ENCODE measurements around the gene AMIGO1.

The AMIGO1 gene

DNA sequence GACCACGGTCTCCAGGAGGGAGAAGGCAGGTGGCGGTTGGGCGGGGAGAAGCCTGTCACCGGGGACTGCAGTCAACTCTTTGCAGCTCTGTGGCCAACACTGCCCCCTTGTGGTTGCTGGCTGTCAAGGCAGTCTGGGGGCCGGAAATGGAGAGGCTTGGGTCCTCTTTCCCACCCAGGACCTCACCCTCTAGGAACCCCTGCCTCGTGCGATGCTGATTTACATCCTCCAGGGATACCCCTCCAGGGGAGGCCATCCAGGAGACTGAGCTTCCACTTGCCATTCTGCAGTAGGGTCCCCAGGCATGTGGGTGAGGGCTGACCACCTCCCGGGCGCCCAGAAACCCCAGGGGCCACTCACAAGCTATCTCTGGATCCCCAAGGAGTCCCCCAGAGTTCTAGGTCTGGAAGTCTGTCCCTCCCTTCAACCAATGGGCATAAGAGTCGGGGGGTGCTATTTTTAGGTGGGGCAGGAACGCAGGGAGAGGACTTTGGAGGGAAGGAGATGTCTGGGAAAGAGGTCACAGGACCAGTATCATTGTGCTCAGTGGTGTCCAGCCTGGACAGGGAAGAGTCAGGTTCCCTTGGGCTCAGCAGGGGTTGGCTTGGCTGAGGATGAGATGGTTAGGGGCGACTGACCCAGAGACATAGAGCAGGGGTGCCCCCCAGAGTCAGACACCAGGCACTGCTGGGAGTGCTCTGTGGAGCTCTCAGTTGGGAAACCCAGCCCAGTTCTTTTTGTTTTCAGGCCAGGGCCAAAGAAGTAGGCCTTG lies 23.0 kb upstream of the AMIGO1 start:
- peak; percentile 79 for DNase-seq (ENCODE audit: low spot score)

DNA sequence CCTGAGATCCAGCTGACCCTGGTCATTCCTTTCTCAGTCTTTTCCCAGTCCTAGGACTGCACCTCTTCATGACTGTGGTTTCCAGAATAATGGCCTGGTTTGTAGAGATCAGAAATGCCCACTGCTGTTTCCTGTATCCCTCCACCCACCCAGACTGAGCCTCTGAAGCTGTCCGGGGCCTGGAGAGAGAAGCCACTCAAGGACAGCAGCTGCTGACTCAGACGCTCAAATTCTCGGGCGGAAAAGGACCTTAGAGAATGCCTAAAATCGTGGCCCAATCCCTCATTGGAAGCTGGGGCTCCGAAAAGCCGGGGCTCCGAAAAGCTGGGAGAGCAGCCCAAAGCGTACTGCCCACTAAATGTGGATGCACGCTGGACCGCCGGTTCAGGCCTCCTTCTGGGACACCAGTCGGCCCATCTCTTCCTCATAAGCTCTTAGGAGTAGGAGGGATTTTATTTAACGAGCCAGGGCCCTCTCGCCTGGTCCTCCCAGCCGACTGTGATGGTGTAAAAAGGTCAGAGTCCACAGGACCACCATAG lies 22.4 kb upstream of the AMIGO1 start:
- no peak for DNase-seq (ENCODE audit: low spot score)

DNA sequence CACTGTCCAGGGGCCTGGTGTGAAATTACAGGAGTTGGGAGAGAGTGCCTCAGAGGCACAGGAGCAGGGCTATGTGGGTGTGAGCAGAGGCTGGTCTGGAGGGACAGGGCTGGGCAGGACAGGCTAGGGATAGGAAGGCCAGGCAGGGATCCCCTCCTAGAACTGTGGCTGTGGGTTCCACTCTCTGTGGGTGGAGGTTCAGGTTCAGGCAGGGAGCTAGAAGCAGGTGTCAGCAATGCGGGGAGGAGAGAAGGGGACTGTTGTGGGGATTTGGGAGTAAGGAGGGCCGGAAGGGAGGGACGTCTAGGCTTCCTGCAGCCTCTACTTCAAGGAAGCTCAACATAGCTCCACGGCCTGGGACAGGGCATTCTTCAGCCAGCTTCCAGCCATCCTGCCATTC lies 21.9 kb upstream of the AMIGO1 start:
- no peak for DNase-seq (ENCODE audit: low spot score)

DNA sequence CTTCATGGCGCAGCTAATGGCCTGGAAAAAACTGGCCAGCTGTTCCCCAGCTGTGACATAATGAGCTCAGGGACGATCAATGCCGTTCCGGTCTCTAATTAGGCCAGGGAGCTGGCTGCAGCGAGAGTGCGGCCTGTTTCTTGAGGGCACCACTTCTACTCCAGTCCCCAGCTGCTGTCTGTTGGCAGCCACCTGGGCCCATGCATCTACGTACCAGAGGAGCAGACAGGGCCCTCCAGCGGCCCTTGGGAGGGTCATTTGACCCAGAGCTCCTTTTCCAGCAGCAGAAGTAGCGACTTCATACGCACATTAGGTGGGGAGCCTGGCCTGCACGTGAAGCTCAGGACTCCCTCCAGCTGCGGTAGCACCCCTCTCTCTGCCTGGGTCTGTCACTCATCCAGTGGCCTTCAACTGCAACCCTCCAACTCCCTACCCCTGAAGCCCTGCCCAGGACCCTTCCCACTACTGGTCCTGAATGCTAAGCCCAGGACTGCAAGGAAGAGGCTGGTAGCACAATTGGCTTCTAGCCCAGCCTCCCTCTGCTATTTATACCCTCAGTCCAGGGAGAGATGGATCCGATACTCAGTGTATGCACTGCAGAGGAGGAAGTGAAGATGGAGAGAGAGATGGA lies 21.0 kb upstream of the AMIGO1 start:
- peak; percentile 56 for DNase-seq (ENCODE audit: low spot score)

DNA sequence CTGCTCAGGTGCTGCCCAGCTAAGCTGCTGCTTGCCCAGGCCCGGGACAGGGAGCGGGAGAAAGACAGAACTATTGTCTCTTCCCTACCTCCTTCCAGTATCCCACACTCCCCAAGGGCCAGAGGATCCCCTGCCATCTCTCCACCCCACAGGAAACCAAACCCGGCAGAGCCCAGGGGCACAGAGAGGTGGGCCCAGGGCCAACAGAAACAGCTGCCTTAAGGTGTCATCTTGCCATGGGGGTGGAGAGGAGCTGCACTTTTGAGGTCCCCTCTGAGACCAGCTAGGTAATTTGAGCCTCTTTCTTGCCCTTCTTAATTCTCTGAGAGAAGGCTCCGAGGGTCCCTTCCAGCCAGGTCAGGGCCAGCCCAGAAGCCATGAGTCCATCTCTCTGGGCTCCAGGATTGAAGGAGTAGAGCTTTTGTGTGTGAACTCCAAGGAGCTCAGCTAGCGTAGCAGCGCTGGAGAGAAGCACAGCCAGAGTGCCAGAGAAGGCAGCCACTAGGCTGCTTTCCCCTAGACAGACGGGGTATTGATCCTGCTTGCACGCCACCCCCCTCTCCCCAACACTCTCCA lies 20.4 kb upstream of the AMIGO1 start:
- no peak for DNase-seq (ENCODE audit: low spot score)

DNA sequence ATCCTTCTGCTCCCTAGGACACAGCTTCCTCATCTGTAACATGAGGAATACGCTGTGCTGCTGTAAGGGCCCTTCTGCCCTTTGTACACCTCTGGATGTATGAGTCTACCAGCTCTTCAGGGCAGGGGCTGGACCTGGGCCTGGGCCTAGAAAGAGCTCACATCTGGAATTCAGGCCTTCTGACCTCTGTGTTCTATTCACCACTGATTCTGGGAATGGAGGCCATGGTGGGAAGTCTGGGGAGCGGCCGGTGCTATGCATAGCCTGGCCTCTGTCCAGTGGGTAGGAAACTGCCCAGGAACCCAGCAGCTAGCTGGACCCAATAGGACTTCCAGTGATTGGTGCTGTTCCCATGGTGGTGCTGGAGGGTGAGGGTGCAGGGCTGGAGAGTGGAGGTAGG lies 19.2 kb upstream of the AMIGO1 start:
- DNase-seq (ENCODE audit: low spot score) = no peak

DNA sequence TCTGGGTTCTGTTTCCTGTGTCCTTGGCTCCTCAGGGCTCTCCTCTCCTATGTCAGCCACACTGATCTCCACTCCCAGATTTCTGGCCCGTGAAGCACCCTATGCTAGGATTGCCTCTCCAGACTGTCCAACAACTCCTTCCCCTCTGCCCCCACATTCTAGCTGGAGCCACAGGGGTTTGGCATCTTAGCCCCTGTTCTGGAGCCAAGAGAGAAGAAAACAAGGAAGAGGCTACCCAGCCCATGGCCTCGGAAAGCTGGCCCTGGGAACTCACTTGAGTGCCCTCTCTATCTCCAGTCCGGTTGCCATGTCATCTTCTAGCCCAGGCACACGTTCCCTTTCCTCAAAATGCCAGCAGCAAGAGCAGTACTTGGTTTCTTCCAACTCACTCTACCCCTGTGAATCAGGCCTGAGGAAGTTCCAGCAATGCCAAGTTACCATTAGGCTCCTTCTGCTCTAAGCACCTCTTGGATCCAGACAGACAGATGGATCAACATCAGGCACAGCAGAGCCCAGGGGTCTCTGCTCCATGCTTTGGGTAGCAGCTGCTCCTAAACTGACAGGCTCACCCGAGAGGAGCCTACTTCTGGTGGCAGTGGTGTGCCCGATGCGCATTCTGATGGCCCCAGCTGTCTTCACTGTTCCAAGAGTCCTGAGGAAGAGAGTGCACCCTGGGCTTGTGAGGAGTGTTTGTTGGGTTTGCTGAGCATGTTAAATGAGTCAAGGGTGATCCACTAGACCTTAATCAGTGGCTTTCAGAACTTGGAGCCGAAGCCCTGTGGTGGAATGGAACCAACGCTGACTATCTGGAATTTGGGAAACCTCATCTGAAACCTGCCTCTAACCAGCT lies 18.5 kb upstream of the AMIGO1 start:
- DNase-seq (ENCODE audit: low spot score) = no peak

DNA sequence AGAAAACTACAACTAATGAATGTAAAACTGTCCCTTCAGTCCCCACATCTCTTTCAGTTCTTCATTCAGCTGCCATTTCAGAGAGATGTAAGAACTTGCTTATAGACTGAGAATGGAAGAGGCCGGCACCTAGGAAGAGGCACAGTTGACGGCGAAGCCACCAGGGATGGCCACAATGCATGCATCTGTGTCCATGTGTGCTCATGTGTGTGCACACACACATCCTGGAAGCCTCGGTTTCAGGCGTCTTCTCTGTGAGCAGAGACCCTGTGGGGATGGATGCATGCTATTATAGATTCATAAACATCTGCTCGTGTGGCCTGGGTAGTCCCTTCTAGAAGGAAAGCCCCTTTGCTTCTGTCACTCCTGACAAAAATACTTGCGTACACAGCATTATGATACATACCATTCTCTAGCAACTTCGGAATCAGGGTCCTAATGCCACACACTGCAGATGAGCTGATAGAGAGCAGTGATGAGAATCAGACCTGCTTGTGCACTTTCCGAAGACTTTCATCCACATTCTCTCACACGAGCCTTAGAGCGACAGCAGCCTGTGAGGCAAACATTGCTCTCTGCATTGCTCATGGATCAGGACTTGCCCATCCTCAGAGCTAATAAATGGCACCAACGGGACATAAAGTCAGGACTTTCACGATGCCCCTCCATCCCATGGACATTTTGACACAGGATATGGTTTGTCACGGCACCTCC lies 17.7 kb upstream of the AMIGO1 start:
- DNase-seq (ENCODE audit: low spot score) = no peak

DNA sequence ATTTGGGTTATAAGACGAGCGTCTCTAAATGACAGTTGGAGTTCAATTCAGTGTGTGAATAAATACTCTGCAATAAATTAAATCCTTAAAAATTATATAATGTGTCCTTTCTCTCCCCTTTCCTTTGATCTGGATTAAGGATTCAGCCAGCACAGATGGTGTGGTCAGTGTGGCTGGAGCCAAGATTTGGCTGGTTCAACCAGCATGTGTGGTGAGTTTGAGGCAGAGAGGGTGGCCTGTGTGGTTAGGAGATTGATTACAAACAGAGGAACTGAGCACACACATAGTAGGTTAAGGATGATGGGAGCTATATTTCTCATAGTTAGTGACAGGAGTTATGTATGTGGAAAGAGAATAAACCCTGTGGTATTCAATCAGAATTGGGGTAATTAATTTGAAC lies 14.2 kb upstream of the AMIGO1 start:
- no peak for DNase-seq (ENCODE audit: low spot score)

DNA sequence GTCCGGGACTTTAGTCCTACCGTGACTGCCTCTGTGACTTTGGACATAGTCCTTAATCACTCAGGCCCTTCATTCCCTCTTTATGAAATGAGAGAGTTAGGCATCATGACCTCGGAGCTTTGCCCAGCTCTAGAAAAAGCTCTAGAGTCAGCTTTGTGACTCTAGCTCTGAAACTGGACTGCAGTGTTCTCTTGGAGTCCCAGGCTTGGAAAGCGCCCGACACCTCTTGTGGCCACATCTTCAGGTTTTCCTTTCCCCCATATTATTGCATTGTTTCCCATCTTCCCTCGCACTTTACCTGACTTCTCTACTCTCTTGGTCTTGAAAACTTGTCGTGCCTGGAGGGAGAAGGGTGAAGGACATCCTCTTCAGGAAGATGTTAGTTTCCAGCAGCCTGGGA lies 12.5 kb upstream of the AMIGO1 start:
- no peak for DNase-seq (ENCODE audit: low spot score)

DNA sequence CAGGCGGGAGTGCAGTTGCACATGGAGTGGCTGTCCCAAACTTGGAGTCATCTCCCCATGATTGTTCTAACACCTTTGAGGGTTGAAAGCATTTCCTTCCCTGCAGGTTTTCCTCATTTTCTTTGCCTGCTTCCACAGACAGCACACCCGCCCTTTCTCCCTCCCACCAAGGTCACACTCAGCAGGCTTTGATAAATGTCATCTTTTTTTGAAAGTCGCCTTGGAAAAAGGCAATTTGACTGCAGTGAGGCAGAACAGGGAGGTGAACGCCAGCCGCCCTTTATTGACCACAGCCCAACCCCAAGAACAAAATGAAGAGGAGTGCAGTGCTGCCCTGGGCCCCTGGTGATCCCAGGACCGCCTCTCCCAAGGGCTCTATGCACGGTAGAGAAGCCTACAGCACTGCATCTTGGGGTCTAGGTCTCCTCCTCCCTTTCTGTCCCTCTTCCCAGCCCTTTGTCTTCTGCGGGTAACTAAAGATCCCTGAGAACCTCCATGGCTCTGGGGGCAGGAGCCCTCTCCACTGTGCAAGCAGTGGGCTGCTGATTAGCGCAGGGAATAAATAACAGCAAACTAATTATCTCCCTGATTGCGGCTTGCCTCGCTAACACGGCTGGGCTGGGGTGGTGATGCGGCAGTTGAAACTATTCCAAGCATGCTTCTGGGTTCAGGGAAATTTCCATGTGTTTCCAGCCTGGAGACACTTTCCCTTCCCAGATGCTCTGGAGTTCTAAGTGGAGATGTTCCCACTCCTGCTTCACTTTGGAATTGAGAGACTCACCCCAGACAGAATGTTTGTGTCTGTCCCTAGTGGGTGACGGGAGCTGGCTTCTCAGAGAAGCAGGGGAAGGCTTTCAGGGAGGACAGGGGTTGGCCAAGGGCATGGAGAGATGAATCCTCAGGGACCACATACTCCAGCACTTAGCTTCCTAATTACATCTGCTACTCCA lies 11.8 kb upstream of the AMIGO1 start:
- DNase-seq (ENCODE audit: low spot score) = no peak

DNA sequence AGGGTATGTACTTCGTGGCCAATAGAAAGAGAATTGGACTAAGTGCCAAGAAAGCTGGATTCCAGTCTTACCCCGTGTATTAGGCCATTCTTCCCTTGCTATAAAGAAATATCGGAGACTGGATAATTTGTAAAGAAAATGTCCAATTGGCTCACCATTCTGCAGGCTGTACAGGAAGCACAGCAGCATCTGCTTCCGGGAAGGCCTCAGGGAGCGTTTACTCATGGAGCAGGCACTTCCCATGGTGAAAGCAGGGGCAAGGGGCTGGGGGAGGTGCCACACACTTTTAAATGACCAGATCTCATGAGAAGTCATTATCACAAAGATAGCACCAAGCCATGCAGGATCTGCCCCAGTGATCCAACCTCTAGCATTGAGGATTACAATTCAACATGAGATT lies 7.8 kb upstream of the AMIGO1 start:
- DNase-seq (ENCODE audit: low spot score) = no peak

DNA sequence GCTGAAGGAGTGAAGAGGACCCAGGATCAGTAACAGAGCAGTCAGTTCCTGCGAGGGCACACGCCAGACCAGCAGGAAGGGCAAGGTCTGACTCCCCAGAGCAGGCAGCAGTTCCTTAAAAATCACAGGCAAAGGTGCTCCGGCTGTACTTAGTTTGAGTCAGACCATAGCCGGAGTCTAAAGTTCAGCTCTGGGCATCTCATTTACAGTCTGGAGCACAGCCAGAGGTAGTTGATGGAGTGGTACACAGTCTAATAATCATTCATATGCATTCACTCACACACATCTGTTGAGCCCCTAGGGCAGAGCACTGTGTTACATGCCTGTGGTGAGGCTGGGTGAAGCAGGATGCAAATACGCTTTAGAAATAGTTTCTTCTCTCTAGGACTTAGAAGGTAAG lies 7.3 kb upstream of the AMIGO1 start:
- DNase-seq (ENCODE audit: low spot score) = no peak

DNA sequence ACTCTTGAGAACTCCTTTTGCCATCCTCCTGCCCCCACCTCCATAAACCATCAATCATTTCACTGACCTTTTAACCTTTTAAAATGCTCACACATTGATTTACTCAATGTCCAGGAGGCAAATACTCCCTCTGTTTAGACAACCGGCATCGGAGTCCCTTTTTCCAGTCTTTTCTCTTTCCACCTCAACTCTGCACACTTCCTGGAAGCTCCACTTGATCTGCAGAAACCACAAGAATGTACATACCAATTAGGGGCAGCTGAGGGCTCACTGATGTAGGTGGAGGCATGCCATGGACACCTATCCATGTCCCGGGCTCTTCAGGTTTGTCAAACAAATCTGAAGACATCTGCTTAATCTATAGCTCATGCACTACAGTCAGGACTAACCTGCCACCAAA lies 5.3 kb upstream of the AMIGO1 start:
- DNase-seq (ENCODE audit: low spot score) = no peak

DNA sequence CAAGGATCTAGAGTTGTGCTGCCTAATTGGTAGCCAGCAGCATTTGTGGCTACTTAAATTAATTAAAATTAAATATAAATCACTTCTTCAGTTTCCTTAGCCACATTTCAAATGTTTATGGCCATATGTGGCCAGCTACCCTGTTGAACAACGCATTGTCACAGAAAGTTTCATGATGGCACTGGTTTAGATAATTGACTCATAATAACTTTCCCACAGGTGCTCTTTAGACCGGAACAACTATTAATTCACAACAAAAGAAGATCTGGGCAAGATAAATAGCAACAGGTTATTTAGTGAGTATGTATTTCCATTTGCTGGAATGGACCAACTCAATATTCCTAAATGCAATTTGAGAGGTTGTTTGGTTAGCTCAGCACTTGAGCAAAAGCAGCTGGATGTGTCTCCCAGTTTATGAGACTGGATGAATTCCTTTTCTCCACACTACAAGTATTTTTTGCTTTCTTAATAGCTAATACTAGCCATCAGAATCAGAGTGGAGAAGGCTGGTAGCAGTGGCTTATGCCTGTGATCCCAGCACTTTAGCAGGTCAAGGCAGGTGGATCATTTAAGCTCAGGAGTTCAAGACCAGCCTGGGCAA lies 3.7 kb upstream of the AMIGO1 start:
- DNase-seq (ENCODE audit: low spot score) = no peak

DNA sequence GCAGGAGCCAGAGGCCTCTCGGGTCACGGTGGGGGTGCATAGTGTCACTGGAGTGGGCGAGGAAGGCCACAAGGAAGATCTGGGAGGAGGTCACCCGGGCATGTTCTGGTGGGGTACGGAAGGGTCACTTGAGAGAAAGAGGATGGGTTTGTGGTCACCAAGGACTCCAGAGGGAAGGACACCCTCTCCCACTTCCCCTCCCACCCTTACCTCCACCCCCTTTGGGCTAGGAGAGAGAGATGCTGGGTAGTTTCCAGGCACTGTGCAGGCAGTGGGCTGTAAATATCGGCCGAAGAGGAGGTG lies 703 bp downstream of the AMIGO1 start:
- no peak for DNase-seq (ENCODE audit: low spot score)

DNA sequence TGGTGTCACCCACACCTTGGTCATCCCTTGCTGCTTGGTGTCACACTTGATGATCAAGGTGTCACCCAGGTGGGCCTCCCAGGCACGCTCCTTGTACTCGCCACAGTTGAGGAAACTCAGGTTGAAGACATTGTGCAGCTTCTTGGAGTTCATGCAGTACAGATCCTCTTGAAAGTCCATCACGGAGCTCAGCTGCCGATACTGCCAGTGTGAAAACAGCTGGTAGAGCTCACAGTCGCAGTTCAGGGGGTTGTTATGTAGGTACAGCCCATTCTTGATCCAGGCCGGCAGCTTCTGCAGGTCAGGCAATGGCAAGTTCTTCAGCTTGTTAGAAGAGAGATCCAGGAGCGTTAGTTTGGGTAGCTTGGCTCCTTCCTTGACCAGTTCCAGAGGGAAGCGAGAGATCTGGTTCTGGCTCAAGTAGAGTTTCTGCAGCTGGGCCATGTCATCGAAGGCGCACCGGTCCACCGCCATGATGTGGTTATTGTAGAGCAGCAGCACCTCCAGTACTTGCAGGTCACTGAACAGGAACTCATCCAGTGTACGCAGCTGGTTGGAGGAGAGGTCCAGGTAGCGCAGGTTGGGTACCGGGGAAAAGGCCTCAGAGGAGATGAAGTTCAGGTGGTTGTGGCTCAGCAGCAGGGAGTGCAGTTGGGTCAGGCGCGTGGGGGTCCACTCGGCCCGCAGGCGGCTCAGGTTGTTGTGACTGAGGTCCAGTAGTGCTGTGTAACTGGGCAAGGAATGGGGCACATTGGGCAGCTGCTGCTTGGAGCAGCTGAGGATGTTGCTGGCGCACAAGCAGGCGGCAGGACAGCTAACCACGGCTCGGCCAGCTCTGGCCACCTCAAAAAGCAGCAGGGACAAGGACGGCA lies 1.3 kb downstream of the AMIGO1 start:
- DNase-seq (ENCODE audit: low spot score) = no peak

DNA sequence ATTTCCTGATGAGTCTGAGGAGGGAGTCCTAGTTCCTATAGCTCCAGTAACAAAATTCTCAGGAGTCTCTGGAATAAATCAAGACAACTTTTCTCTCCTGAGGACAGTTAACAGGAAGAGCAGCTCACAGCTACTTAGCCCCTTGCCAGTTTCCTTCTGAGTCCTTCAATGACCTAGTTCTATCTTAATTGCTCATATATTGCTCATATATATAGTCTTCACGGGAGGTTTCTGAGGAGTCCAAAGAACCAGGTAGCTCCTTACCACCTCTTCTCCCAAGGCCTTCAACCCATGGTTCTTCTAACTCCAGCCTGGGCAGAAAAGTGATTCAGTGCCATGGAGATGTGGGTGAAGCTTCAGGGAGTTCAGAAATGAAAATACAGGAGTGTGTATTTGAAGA lies 4.6 kb downstream of the AMIGO1 start:
- DNase-seq (ENCODE audit: low spot score) = no peak

DNA sequence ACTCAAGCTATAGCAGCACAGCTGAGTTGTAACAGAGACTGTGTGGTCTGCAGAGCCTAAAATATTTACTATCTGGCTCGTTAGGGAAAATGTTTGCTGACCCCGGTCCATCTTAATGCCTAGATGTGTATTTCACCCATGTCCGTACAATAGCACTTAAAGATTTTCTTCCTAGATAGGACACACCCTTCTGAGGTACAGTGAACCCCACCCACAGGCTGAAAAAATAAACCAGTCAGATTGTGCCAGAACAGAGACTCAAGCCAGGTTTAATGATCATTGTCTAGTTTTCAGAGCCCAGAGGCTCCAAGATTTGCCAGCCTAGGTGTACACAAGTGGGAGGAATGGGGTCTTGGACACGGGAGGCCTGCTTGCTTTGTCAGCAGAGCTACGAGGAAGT lies 5.6 kb downstream of the AMIGO1 start:
- no peak for DNase-seq (ENCODE audit: low spot score)

All from putamen (tissue), 1 donor.